ENCODE data around the gene HDAC4.

The HDAC4 gene

DNA sequence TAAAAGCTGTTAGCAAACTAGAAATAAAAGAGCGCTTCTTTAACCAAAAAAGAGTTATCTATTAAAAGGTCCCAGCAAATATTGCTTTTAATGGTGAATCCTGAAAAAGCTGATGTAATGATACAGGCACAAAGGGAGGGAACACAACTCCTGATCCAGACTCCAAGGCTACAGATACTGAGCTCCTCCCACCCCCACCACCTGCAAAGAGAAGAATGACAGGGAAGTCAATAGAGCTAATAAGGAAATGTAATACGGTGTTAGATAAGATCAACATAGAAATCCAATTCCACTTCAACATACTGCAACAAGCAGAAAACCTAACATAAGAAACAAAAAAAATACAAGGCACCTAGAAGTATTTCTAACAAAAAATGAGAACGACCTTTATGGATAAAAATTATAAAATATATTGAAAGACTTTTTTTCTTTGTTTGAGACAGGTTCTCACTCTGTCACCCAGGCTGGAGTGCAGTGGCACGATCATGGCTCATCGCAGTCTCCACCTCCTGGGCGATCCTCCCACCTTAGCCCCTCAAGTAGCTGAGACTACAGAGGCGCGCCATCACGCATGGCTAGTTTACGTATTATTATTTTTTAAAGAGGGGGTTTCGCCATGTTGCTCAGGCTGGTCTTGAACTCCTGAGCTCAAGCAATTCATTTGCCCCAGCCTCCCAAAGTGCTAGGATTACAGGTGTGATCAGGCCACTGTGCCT is 192.2 kb downstream of the HDAC4 start:
- TF ChIP-seq EZH2phosphoT487 (IDR thresholded peaks at IDR 0.05; ENCODE audit: low read length) (no peak), EZH2 (optimal IDR thresholded peaks at IDR 0.05; ENCODE audit: low read depth, low read length) (no peak)
- TF ChIP-seq, protein P1, sequence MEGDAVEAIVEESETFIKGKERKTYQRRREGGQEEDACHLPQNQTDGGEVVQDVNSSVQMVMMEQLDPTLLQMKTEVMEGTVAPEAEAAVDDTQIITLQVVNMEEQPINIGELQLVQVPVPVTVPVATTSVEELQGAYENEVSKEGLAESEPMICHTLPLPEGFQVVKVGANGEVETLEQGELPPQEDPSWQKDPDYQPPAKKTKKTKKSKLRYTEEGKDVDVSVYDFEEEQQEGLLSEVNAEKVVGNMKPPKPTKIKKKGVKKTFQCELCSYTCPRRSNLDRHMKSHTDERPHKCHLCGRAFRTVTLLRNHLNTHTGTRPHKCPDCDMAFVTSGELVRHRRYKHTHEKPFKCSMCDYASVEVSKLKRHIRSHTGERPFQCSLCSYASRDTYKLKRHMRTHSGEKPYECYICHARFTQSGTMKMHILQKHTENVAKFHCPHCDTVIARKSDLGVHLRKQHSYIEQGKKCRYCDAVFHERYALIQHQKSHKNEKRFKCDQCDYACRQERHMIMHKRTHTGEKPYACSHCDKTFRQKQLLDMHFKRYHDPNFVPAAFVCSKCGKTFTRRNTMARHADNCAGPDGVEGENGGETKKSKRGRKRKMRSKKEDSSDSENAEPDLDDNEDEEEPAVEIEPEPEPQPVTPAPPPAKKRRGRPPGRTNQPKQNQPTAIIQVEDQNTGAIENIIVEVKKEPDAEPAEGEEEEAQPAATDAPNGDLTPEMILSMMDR (IDR thresholded peaks at IDR 0.05; ENCODE audit: low read length), result no peak
- H3K9me2 ChIP-seq (replicated peaks; ENCODE audit: insufficient read depth, low read length), result no peaks in the 10 kb centered on the region
- H4K20me1 ChIP-seq (ENCODE audit: insufficient read depth, low read length), result no peaks in the 10 kb centered on the region
- H3F3A ChIP-seq (ENCODE audit: insufficient read depth, low read length), result no peaks in the 10 kb centered on the region
- H3K9me3 ChIP-seq (replicated peaks; ENCODE audit: insufficient read depth, low read length), result no peaks in the 10 kb centered on the region
- no peak overlapping the region for H2AFZ ChIP-seq (ENCODE audit: low read length)
- H3K27ac ChIP-seq (ENCODE audit: low read length), result no peak overlapping the region
- H3K36me3 ChIP-seq (replicated peaks; ENCODE audit: insufficient read depth, low read length), result no peaks in the 10 kb centered on the region
- H3K27me3 ChIP-seq (replicated peaks; ENCODE audit: insufficient read depth, low read length), result no peaks in the 10 kb centered on the region
- no peak overlapping the region for H3K4me2 ChIP-seq (ENCODE audit: low read depth, low read length)
- DNase-seq, result no peak
- no peak overlapping the region for H3K9ac ChIP-seq (ENCODE audit: low read length)
- peaks cover 51% of the 10 kb centered on the region for H3K79me2 ChIP-seq (ENCODE audit: low read length)
- H3K4me3 ChIP-seq (ENCODE audit: low read length), result no peak overlapping the region
- H3K4me1 ChIP-seq (ENCODE audit: low read length), result no peaks in the 10 kb centered on the region

DNA sequence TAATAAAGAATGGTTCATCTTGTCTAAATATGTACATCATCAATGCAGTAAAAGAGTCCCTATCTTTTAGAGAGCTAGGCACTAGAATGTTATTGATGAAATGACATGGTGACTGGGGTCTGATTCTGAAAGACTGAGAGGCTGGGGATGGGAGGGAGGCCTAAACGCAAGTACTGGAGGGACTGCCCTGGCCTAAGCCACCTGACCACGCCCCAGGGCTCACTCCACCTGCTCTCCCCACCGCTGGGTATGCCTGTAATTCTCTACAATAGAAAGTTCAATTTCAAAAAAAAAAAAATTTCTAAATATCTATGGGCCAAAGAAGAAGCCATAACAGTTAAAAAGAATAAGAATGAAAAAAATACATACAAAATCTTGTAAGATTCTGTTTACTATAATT is 194.0 kb downstream of the HDAC4 start:
- Histone ChIP-seq H3K79me2 (ENCODE audit: low read length) (peaks cover 46% of the 10 kb centered on the region), H4K20me1 (ENCODE audit: insufficient read depth, low read length) (no peaks in the 10 kb centered on the region), H3K4me1 (ENCODE audit: low read length) (peaks cover 9% of the 10 kb centered on the region), H3K27ac (ENCODE audit: low read length) (no peak overlapping the region), H3K36me3 (replicated peaks; ENCODE audit: insufficient read depth, low read length) (no peaks in the 10 kb centered on the region), H3K9me2 (replicated peaks; ENCODE audit: insufficient read depth, low read length) (no peaks in the 10 kb centered on the region), H3K4me3 (ENCODE audit: low read length) (no peak overlapping the region), H3F3A (ENCODE audit: insufficient read depth, low read length) (peaks cover 4% of the 10 kb centered on the region), H3K9me3 (replicated peaks; ENCODE audit: insufficient read depth, low read length) (no peaks in the 10 kb centered on the region), H3K4me2 (ENCODE audit: low read depth, low read length) (no peak overlapping the region), H3K9ac (ENCODE audit: low read length) (no peak overlapping the region), H2AFZ (ENCODE audit: low read length) (no peak overlapping the region), H3K27me3 (replicated peaks; ENCODE audit: insufficient read depth, low read length) (no peaks in the 10 kb centered on the region)
- TF ChIP-seq EZH2 (optimal IDR thresholded peaks at IDR 0.05; ENCODE audit: low read depth, low read length), result no peak
- TF ChIP-seq, protein P1 (IDR thresholded peaks at IDR 0.05; ENCODE audit: low read length), result no peak
- TF ChIP-seq EZH2phosphoT487 (IDR thresholded peaks at IDR 0.05; ENCODE audit: low read length), result no peak
- no peak for DNase-seq

DNA sequence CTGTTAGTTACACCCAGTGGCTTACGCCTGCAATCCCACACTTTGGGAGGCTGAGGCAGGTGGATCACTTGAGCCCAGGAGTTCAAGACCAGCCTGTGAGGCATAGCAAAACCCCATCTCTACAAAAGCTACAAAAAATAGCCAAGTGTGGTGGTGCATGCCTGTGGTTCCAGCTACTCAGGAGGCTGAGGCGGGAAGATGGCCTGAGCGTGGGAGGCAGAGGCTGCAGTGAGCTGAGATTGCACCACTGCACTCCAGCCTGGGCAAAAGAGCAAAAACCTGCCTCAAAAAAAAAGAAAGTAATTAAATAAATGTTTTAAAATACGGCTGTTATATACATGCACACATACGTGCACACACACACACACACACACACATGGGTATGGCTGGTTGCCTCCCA is 194.8 kb downstream of the HDAC4 start:
- Histone ChIP-seq H4K20me1 (ENCODE audit: insufficient read depth, low read length) (no peaks in the 10 kb centered on the region), H2AFZ (ENCODE audit: low read length) (no peak overlapping the region), H3K27ac (ENCODE audit: low read length) (no peak overlapping the region), H3K4me2 (ENCODE audit: low read depth, low read length) (no peak overlapping the region), H3K79me2 (ENCODE audit: low read length) (peaks cover 51% of the 10 kb centered on the region), H3K9me2 (replicated peaks; ENCODE audit: insufficient read depth, low read length) (no peaks in the 10 kb centered on the region), H3K9ac (ENCODE audit: low read length) (no peak overlapping the region), H3K36me3 (replicated peaks; ENCODE audit: insufficient read depth, low read length) (no peaks in the 10 kb centered on the region), H3K27me3 (replicated peaks; ENCODE audit: insufficient read depth, low read length) (no peaks in the 10 kb centered on the region), H3K4me3 (ENCODE audit: low read length) (no peak overlapping the region), H3K9me3 (replicated peaks; ENCODE audit: insufficient read depth, low read length) (no peaks in the 10 kb centered on the region), H3K4me1 (ENCODE audit: low read length) (peaks cover 15% of the 10 kb centered on the region), H3F3A (ENCODE audit: insufficient read depth, low read length) (peaks cover 6% of the 10 kb centered on the region)
- no peak for TF ChIP-seq EZH2phosphoT487 (IDR thresholded peaks at IDR 0.05; ENCODE audit: low read length)
- TF ChIP-seq, protein P1 (IDR thresholded peaks at IDR 0.05; ENCODE audit: low read length), result no peak
- TF ChIP-seq EZH2 (optimal IDR thresholded peaks at IDR 0.05; ENCODE audit: low read depth, low read length), result no peak
- no peak for DNase-seq
